HG03442 (cell line): ENCODE data around the gene SFTPA1.
"Not testable (repeated sequence)": the region's sequence is repeated elsewhere in the genome, so short reads cannot be mapped to it uniquely, and the experiment has no call there.

ENCODE experiments used
- ATAC-seq: cut with Tn5 transposase; IDR thresholded peaks from one replicate; pipeline ENCODE4 v1.9.1; 2021; ENCODE audit warnings: mild to moderate bottlenecking, moderate library complexity; ENCODE audit not compliant: unreplicated experiment

Gene SFTPA1

DNA sequence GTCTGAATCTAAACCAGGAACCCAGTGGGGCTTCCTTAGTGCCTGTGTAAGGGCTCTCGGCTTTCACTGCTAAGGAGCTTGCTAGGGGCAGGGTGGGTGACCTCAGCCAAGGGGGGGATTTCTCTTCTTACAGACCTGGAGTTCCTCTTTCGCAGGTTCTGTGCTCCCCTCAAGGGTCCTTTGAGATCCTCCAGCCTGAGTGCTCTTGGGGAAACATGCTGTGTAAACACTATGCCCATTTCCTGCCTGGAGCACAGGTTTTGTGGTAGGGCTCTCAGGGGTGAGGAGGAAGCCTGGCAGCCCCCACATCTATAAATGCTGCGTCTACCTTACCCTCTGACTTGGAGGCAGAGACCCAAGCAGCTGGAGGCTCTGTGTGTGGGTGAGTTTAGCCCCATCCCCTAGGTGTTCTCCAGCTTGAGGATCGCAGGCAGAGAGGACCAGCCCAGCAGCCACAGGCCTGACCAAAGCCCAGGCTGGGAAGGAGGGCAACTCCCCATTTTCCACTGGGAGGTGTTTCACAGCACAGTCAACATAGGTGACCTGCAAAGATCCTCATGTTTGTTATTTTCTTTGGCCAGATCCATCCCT, at the start of gene SFTPA1:
SFTPA1 (plus strand) TSS at position 339 of the 591 bp plus-strand sequence. CDS start 887 bp downstream, outside the sequence.
- ATAC-seq = no peak

DNA sequence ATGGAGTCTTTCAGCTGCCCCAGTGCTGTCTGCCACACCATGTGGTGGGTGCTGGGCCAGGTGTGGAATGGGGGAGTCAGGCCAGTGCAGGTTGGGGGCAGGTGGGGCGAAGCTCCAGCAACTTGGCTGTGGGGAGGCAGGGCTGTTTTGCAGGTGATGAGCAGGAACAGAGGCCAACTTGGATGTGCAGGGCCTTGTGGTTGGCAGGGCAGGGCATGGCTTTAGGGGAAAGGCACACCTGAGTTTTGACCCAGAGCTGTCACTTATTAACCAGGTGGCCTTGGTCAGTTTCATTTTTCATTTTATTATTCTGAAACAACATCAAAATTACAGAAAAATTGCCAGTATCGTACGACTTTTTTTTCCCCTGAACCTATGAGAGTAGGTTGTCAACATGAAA, 49.5 kb upstream of the SFTPA1 start:
- no peak for ATAC-seq

GRCh38 chr10:79562135-79562756, 48.5 kb upstream of the SFTPA1 start:
- peak; percentile 79 for ATAC-seq

DNA sequence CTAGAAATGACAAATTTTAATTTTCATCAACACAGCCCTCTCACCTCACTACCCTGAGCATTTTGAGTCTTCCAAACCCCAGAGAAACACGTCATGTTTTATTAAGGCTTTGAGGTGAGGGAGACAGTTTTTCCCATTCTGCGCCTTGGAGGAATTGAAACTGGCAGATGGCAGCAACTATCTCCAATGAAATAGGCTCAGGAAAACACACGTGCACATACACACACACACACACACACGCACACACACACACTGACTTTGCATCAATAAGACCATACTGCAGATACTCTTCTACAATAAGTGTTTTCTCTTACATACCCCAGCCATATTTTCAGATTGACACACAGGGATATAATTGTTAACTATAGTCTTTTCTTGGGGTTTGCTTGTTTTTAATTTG, 47.3 kb upstream of the SFTPA1 start:
- ATAC-seq = no peak

DNA sequence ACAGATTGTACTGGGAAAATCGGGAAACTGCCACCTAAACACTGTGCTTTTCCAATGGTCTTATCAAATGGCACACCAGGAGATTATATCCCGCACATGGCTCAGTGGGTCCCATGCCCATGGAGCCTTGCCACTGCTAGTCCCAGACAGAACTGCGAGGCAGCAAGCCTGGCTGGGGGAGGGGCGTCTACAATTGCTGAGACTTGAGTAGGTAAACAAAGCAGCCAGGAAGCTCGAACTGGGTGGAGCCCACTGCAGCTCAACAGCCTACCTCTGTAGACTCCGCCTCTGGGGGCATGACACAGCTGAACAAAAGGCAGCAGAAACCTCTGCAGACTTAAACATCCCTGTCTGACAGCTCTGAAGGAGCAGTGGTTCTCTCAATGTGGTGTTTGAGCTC, 40.1 kb upstream of the SFTPA1 start:
- not testable (repeated sequence) for ATAC-seq

- ATAC-seq = no peak
Observed at GRCh38 chr10:79579361-79579760, 31.4 kb upstream of the SFTPA1 start.

DNA sequence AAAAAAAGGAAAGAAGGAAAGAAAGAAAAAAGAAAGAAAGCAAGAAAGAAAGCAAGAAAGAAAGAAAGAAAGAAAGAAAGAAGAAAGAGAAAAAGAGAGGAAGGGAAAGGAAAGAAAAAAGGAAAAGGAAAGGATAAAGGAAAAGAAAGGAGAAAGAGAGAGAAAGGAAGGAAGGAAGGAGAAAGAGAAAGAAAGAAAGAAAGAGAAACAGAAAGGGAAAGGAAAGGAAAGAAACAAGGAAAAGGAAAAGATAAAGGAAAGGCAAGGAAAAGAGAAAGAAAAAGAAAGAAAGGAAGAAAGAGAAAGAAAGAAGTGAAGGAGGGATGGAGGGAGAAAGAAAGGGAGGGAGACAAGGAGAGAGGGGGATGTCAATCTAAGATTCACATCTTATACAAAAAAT, 29.7 kb upstream of the SFTPA1 start:
- no peak for ATAC-seq

DNA sequence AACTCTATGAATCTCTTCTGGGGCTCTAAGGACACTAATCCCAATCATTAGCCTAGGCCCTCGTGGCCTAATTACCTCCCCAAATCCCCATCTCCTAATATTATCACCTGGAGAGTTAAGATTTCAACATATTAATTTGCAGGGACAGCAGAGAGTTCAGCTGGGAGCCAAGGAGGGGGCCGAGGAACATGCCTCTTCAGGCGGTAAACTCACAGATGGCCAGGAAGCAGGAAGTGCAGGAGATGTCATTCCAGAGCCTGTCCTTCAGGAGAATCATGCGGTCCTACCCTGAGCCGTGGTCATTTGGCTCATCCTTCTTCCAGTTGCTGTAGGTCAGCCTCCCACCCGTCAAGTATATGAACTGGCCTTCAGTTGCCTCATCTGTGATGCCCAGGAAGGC, 28.6 kb upstream of the SFTPA1 start:
- ATAC-seq = no peak

GRCh38 chr10:79582954-79583353, 27.8 kb upstream of the SFTPA1 start:
- not testable (repeated sequence) for ATAC-seq

GRCh38 chr10:79583488-79584024, 27.2 kb upstream of the SFTPA1 start:
- no peak for ATAC-seq

DNA sequence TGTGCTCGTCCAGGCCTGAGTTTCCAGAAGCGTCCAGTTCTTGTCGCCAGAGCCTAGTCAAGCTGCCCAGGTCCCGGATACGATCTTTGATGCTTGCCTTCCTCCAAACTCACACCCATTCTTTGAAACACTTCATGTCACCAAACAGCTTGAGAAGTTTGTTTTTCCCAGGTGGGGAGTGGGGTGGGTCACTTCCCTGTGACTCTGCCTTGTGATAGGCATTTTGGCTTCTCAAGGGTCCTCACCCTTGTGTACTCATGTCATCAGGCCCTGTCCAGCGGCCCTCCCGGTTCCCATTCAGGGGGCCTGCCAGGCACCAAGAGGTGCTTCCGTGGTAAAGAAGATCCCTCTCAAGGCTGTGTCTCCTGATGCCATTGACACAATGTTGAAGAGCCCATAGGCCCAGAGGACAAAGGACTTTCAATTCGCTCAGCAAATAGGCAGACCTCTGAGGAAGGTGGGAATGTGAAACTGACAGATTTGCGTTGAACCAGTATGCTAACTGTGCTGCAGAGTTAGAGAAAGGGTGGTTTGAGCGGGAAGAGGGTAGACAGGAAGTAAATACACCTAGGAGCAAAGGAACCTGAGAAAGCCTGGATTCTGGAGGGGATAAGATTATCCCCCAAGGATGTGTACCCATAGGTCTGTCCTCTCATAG, 24.7 kb upstream of the SFTPA1 start:
- ATAC-seq = no peak

GRCh38 chr10:79586933-79587332, 23.8 kb upstream of the SFTPA1 start:
- no peak for ATAC-seq

DNA sequence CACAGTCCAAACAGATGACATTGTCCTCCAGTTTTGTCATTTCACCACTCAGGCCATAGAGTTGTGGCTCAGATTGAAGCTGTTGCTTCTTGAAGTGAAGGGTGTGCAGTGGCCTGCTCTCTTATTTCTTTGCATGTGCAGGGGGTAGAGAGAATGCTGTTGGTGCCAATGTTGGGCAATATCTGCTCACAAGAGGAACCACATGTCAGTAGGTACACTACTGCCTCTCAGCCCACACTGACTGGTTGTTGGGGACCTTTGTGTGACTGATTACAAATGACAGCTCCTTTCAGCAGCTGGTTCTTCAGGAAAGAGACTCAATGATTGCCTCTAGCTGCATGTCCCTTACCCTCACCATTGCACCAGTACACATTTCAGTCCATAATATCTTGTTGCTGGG, 21.9 kb upstream of the SFTPA1 start:
- no peak for ATAC-seq

GRCh38 chr10:79593377-79593776, 17.4 kb upstream of the SFTPA1 start:
- no peak for ATAC-seq

GRCh38 chr10:79594565-79594964, 16.2 kb upstream of the SFTPA1 start:
- ATAC-seq = not testable (repeated sequence)

GRCh38 chr10:79595510-79595909, 15.2 kb upstream of the SFTPA1 start:
- no peak for ATAC-seq

DNA sequence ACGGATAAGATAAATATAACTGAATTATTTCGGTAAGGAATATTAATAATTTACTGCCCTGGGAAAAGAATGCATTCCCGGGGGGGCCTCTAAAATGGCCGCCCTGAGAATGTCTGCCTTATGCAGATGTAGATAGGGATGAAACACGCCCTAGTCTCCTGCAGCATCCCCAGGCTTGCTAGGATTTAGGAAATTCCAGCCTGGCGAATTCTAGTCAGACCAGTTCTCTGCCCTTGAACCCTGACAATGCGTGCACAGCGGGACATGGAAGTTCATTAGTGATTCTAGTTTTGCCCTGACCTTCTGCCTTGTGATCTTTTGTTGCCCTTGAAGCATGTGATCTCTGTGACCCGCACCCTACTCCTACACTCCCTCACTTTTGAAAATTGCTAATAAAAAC, 11.1 kb upstream of the SFTPA1 start:
- ATAC-seq = not testable (repeated sequence)

- ATAC-seq = no peak
Observed at GRCh38 chr10:79601939-79602338, 8.8 kb upstream of the SFTPA1 start.

- no peak for ATAC-seq
Observed at GRCh38 chr10:79602953-79603352, 7.8 kb upstream of the SFTPA1 start.

GRCh38 chr10:79604294-79604693, 6.4 kb upstream of the SFTPA1 start:
- no peak for ATAC-seq

- ATAC-seq = no peak
Observed at GRCh38 chr10:79605308-79605707, 5.4 kb upstream of the SFTPA1 start.
